Stimulated activated naive CD8-positive, alpha-beta T cell treated with anti-CD3 and anti-CD28 coated beads, Interleukin-15, Interleukin-2, amounts not matched to agents 100 ng/mL and 50 ng/mL, for 24 hours (primary cell): ENCODE data around the gene TEDC1.

Experiments
- H3K27ac Mint-ChIP-seq: one replicate; pipeline ENCODE4 v1.8.0; 2021; ENCODE audit warnings: mild to moderate bottlenecking, mixed read lengths
- H3K27me3 Mint-ChIP-seq: one replicate; pipeline ENCODE4 v1.8.0; 2021; ENCODE audit warnings: mixed read lengths
- H3K36me3 Mint-ChIP-seq: one replicate; pipeline ENCODE4 v1.8.0; 2021; ENCODE audit warnings: low read depth, mixed read lengths
- H3K4me1 Mint-ChIP-seq: one replicate; pipeline ENCODE4 v1.8.0; 2021; ENCODE audit warnings: low read depth, mixed read lengths
- H3K4me3 Mint-ChIP-seq: one replicate; pipeline ENCODE4 v1.8.0; 2021; ENCODE audit warnings: mild to moderate bottlenecking, mixed read lengths
- H3K9me3 Mint-ChIP-seq: one replicate; pipeline ENCODE4 v1.8.0; 2021; ENCODE audit warnings: mixed read lengths

TEDC1 gene

DNA sequence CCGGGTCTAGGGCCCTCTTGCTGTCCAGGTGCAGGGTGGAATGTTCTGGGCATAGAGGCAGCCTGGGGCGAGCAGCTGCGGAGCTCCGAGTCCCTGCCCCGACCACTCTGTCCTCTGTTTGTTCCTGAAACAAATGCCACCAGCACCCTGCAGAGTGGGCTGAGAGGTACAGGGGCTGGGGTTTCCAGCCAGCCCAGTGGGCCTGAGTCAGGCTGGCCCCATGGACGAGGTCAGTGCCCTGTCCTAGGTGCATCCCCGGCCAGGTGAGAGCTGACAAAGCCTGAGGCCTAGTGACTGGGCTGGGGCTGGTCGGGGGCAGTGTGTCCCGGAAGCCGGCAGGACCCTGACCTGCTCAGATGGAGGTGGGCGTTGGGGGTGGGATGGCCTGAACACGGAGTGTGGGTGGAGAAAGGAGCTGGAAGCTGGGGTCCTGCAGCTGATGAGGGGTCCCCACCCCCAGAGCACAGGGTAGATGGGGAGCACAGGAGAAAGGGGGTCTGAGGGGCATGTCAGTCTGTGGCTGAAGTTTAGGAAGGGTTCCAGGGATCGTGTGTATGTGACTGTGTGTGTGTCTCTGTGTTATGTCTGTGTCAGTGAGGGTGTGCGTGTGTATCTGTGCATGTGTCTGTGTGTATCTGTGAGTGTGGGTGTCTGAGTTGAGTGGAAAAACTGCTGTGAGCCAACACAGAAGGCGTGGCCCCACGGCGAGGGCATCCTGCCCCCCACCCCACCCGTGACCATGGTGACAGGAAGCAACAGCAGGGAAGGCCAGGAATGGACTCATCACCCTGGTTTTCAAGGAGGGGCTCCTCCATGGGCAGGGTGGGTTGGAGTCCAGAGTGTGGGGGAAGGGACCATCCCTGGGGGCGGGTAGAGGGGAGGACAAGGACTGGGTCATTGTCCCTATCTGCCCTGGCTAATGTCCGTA lies 6.7 kb upstream of the TEDC1 start:
- H3K4me3 Mint-ChIP-seq: peak overlapping the region; percentile 2
- H3K9me3 Mint-ChIP-seq: no peaks in the 10 kb centered on the region
- peaks cover 3% of the 10 kb centered on the region for H3K27me3 Mint-ChIP-seq
- H3K4me1 Mint-ChIP-seq: peaks cover 59% of the 10 kb centered on the region
- peak overlapping the region; percentile 43 for H3K27ac Mint-ChIP-seq
- no peaks in the 10 kb centered on the region for H3K36me3 Mint-ChIP-seq

DNA sequence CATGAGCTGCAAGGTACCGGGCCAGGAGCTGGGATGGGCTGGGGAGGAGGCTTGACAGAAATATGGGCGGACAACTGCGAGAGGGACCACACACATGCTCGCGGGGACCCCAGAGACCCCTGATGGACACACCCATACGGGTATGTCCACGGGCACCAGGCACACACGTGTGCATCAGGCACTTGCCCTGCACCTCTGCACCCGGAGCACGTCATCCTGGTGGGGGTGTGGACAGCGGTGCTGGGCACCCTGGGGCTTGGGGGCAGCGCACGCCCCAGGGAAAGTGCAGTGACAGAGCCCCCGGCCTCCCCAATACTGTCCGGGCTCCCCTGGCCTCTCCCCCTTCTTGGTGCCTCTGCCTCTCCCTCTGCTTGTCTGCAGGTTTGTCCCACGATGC lies 6.1 kb upstream of the TEDC1 start:
- Mint-ChIP-seq H3K4me3 (no peak overlapping the region), H3K9me3 (no peaks in the 10 kb centered on the region), H3K27me3 (peaks cover under 1% of the 10 kb centered on the region), H3K36me3 (no peaks in the 10 kb centered on the region), H3K4me1 (peaks cover 57% of the 10 kb centered on the region), H3K27ac (no peak overlapping the region)

DNA sequence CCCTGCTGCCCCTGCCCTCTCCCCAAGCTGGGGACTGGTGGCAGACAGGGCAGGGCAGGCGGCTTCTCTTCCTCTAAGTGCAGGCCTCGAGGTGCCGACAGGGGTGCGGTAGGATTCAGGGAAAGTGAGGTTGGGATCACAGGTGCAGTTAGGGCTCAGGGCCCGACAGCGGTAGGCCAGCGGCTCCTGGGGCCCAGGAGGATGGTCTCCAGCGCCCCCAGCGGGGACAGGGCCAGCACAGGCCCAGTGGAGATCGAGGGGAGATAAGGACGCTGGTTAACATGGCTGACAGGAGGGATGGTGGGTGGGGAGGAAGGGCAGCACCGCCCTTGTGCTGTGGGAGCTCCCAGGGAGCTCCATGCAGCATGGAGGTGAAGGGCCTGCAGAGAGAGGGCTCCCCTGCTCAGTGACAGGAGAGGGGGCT lies 5.3 kb upstream of the TEDC1 start:
- peaks cover 52% of the 10 kb centered on the region for H3K4me1 Mint-ChIP-seq
- peak overlapping the region; percentile 31 for H3K27ac Mint-ChIP-seq
- H3K36me3 Mint-ChIP-seq: no peaks in the 10 kb centered on the region
- no peak overlapping the region for H3K4me3 Mint-ChIP-seq
- no peaks in the 10 kb centered on the region for H3K9me3 Mint-ChIP-seq
- H3K27me3 Mint-ChIP-seq: no peaks in the 10 kb centered on the region

DNA sequence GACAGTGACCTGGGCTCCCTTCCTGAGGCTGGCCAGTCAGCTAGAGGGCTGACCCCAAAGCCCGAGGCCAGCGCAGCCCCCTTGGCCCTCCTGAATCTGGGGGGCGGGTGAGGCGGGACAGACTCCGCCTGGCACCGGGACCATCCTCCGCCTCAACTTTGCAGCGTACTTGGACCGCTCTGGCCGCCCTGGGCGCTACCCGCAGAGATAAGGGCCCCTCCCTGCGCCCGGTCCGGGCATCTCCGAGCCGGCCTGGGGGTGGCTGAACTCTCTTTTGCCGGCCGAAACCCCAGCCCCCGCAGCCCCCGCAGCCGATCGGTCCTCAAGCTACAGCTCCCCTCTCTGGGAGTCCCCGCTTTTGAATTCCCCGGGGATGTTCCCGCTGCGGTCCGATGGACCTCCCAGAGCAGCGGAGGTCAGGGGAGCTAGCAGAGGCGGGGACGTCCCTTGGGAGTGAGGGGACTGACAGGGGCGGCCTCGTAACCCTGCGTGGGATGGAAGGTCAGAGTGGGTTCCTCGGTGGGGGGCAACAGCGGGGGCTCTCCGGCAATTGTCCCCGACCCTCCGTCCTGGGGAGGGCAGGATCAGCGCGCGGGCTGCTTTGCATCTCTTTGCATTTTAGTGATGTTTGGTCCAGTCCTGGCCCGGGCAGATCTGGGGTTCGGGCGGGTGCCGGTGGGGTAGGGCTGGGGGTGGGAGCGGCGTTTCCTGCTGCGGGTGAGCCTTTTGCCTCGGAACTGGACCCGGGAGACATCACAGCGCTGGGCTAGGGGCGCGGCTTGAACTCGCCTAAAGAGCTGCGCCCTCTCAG lies 4.7 kb upstream of the TEDC1 start, which contains the start of gene CRIP1:
Gene CRIP1, plus strand, starts transcription at position 724 of the 811 bp plus-strand sequence. CDS start 374 bp downstream, outside the sequence.
- no peaks in the 10 kb centered on the region for H3K27me3 Mint-ChIP-seq
- H3K36me3 Mint-ChIP-seq: no peaks in the 10 kb centered on the region
- peak within 1 kb of the TSS; percentile 31 for H3K27ac Mint-ChIP-seq
- peaks cover 46% of the 10 kb centered on the region for H3K4me1 Mint-ChIP-seq
- no peaks in the 10 kb centered on the region for H3K9me3 Mint-ChIP-seq
- peak within 1 kb of the TSS; percentile 84 for H3K4me3 Mint-ChIP-seq

DNA sequence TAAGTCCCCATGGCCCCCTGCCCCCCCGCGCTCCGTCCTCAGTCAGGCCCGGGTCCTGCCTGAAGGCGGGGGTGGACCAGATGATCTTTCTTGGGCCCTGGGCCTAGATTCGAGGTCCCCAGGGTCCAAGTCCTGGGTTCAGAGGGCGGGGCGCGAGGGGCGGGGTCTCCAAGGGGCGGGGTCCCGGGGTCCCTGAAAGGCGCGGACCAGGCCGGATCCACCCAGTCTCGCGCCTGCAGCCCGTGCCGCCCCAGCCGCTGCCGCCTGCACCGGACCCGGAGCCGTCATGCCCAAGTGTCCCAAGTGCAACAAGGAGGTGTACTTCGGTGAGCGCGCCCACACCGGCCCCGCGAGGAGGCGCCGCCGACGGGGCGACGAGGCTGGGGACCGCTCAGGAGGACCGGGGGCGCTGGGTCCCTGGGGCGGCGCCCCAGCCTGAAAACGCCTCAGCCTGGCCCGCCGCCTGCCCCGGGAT lies 4.0 kb upstream of the TEDC1 start:
- Mint-ChIP-seq H3K36me3 (no peaks in the 10 kb centered on the region), H3K4me1 (peaks cover 44% of the 10 kb centered on the region), H3K4me3 (peak overlapping the region; percentile 84), H3K9me3 (no peaks in the 10 kb centered on the region), H3K27me3 (no peaks in the 10 kb centered on the region), H3K27ac (no peak overlapping the region)

DNA sequence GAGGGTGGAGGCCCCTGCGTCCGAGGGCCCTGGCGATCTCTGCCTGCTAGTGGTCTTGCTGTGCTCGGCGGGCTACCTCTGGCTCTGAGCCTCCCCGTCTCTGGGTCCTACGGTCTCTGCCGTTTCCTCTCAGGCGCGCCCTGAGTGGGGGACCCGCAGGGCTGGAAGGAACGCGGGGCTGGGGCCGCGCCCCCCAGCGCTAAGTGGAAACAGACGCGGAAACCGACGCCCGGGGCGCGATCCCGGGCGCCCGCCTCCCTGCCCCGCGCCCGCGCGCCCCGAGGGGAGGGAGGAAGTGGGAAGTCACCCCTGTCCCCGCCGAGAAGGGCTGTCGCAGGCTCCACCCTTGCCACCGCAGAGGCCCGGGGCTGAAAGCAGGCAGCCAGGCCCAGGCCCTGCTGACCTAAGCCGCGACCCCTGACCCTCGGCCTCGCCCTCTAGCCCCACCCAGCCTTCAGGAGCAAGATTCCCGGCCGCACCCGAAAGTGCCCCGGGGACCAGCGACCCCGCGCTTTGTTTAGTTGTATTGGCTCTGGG lies 3.5 kb upstream of the TEDC1 start:
- peaks cover 41% of the 10 kb centered on the region for H3K4me1 Mint-ChIP-seq
- peak overlapping the region; percentile 84 for H3K4me3 Mint-ChIP-seq
- H3K27me3 Mint-ChIP-seq: no peaks in the 10 kb centered on the region
- H3K9me3 Mint-ChIP-seq: no peaks in the 10 kb centered on the region
- no peaks in the 10 kb centered on the region for H3K36me3 Mint-ChIP-seq
- H3K27ac Mint-ChIP-seq: peak overlapping the region; percentile 72

DNA sequence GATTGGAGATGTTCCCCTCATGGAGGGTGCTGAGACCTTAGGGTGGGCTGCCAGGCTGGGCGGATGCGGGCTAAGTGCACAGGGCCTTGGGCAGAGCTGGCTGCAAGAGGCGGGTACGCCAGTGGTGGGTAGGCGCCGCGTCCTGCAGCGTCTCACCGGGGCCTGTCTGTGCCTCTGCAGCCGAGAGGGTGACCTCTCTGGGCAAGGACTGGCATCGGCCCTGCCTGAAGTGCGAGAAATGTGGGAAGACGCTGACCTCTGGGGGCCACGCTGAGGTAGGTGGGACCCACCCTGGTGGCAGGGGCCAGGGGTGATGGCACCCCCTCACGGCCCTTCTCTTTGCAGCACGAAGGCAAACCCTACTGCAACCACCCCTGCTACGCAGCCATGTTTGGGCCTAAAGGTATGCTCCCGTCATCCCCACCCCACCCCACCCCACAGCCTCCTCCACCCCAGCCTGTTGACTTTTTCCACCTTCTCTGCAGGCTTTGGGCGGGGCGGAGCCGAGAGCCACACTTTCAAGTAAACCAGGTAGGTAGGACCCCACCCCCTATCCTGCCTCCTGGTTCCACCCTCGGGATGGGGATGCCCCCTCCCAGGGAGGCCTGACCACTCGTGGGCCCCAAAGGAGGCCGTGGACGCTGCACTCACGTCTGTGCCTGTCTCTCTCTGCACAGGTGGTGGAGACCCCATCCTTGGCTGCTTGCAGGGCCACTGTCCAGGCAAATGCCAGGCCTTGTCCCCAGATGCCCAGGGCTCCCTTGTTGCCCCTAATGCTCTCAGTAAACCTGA lies 2.9 kb upstream of the TEDC1 start:
- no peaks in the 10 kb centered on the region for H3K9me3 Mint-ChIP-seq
- peaks cover 37% of the 10 kb centered on the region for H3K4me1 Mint-ChIP-seq
- H3K36me3 Mint-ChIP-seq: no peaks in the 10 kb centered on the region
- H3K27me3 Mint-ChIP-seq: no peaks in the 10 kb centered on the region
- H3K4me3 Mint-ChIP-seq: peak overlapping the region; percentile 84
- H3K27ac Mint-ChIP-seq: peak overlapping the region; percentile 72

DNA sequence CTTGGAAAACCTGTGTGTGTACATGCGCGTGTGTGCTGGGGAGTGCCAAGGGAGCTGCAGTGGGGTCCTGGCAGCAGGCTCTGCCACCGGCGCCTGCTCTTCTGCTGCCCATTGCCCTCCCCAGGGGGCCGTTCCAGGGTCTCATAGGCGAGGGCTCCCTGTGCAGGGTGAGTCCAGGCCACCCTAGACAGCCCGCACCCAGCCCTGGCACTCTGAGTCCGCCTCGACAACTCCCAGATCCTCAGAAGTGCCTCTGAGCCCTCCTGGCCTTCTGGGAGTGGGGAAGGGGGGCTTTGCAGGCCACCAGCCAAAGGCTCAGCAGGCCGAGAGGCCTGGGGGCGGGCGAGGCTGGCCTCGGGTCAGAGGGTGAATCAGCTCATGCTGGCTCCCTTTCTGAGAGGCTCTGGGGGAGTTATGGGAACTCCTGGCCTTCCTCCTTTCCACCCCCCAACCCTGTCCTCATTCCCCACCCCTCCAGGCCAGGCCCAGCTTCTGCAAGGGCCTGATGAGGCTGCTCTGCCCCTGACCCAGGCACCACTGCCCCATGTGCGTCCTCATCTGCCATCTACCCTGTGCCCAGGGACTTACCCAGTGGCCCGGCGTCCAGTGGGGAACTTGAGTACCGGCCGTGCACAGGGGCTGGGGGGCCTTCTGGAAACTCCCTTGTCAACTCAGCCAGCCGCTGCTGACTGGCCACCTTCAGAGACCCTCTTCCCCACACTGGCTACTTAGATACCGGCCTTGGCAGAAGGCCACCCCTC lies 2.1 kb upstream of the TEDC1 start:
- Mint-ChIP-seq H3K36me3 (no peaks in the 10 kb centered on the region), H3K27ac (peak overlapping the region; percentile 77), H3K27me3 (no peaks in the 10 kb centered on the region), H3K9me3 (no peaks in the 10 kb centered on the region), H3K4me1 (peaks cover 37% of the 10 kb centered on the region), H3K4me3 (peak overlapping the region; percentile 84)

DNA sequence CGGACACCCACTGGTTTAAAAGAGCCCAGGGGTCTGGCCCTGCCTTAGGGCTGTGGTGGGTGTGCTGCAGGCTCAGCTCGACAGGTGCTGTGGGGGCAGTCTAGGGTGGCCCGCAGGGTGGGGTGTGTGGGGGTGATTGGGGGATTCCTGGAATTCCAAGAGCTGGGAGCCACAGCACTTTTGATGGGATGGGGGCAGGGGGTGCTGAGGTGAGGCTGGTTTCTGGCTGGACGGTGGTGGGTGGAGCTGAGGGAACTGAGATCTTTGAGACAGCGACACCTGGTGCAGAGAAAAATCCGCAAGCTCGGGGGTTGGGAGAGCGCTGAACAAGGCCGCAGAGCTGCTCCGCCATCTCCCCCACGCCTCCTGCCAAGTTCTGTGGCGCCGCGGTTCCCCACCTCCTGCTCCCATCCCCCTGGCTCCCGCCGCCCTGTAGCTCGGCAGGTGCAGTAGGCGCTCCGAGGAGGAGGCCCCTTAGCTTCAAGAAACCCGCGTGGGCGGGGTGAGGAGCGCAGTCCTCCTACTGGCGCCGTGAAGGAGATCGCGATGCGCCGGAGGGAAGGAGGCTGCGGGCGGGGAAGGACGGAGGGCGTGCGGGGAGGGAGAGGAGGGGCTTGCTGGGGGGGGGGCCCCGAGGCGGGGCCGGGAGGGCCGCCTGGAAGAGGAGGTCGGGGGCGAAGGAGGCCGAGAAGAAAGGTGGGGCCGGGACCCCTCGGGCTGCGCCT lies 1.3 kb upstream of the TEDC1 start:
- peak overlapping the region; percentile 77 for H3K27ac Mint-ChIP-seq
- H3K4me1 Mint-ChIP-seq: peaks cover 31% of the 10 kb centered on the region
- H3K9me3 Mint-ChIP-seq: no peaks in the 10 kb centered on the region
- H3K4me3 Mint-ChIP-seq: peak overlapping the region; percentile 80
- no peaks in the 10 kb centered on the region for H3K36me3 Mint-ChIP-seq
- no peaks in the 10 kb centered on the region for H3K27me3 Mint-ChIP-seq

DNA sequence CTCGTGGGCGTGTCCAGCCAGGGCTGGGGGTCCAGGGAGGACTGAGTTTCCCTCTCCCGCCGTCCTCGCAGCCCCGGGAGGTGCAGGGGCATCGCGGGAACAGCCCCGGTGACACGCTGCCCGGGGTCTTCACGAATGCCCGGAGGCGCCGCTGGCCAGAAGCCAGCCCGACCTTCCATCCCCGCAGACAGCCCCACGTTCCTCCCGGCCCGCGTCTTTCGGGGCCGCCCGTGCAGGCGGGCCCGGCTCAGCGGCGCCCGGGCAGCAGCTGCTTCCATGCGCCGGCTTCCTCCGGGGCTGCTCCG lies 827 bp upstream of the TEDC1 start:
- H3K4me3 Mint-ChIP-seq: no peak overlapping the region
- H3K27ac Mint-ChIP-seq: no peak overlapping the region
- H3K36me3 Mint-ChIP-seq: no peaks in the 10 kb centered on the region

DNA sequence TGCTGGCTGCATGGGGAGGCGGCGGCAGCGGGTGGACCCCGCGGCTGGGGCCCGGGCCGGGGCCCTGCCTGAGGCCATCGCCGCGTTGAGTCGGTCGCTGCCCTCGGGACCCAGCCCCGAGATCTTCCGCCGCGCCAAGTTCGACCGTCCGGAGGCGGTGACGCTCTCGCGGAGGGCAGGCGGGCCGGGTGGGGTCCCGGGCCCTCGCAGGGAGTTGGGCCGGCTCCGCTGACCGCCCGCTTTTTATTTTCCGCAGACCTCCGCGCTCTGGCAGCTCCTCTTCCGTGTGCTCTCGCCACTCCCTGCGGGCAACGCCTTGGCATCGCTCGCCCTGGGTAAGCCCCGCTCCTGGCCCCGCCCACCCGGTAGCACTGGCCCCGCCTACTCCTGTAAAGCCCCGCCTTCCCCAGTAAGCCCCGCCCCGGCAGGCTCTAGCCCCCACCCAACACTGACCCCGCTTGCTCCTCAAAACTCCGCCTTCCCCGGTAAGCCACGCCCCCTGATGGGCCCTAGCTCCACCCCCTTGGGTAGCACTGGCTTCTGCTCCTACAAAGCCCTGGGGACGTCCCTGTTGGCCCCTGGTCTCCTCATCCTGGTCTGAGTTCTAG lies 424 bp downstream of the TEDC1 start:
- Mint-ChIP-seq H3K4me1 (peaks cover 19% of the 10 kb centered on the region), H3K36me3 (no peaks in the 10 kb centered on the region), H3K9me3 (no peaks in the 10 kb centered on the region), H3K4me3 (peak overlapping the region; percentile 84), H3K27ac (peak overlapping the region; percentile 87), H3K27me3 (no peaks in the 10 kb centered on the region)

More for the DNA sequence above, 827 bp upstream of the TEDC1 start:
- Mint-ChIP-seq H3K27me3 (no peaks in the 10 kb centered on the region), H3K4me1 (peaks cover 26% of the 10 kb centered on the region), H3K9me3 (no peaks in the 10 kb centered on the region)

DNA sequence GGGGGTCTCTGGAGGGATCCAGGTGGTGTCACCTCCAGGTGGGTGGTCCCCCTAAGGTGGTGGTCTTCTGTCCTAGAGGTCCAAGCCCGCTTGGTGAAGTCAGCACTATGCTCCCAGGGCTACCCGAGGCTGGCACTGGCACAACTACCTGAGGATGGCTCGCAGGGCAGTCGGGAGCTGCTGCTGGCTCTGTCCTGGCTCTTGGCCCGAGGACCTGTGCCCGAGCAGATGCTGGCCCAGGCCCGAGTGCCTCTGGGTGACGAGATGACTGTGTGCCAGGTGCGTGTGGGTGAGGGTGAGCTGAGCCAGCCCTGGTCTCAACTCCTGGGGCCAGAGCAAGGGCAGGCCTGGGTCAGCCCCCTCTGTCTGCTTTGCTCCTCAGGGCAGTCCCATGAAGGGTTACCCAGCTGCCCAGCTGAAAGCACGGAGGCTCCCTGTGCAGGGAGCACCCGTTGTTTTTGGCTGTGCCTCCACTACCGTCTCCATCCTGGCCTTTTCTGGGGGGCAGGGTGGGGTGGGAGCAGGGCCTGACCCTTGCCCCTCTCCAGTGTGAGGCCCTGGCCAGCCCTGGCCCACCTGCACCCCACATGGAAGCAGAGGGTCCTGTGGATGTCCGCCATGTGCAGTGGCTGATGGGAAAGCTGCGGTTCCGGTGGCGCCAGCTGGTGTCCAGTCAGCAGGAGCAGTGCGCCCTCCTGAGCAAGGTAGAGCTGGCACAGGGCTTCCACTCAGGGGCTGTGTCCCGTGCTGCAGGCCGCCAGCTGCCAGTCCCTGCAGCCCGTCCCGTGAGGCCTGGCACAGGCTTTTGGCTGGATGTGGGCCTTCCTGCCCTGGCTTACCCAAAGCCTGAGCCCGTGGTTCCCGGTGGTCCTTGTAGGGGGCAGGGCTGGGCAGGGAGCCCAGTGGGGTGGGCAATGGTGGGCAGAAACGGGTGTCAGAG lies 1.3 kb downstream of the TEDC1 start:
- Mint-ChIP-seq H3K9me3 (no peaks in the 10 kb centered on the region), H3K36me3 (no peaks in the 10 kb centered on the region), H3K4me1 (peaks cover 16% of the 10 kb centered on the region), H3K27me3 (no peaks in the 10 kb centered on the region), H3K27ac (peak overlapping the region; percentile 87), H3K4me3 (peak overlapping the region; percentile 84)
